HCT116 (cell line): ENCODE measurements around the gene SLC4A2. TPM values are rescaled to one million over a fixed set of nuclear protein-coding genes. Genes with fewer than 3 reads are reported as not detected.

Source experiments
- ATAC-seq: fragments of 200-7000 bp; cut with Tn5 transposase; 2 replicates; pipeline ENCODE4 v1.9.1; 2020; ENCODE audit warnings: mild to moderate bottlenecking, moderate library complexity
- BruUV-seq: library from RNA; stranded (reverse); fragments of 400-500 nt; replicated peaks from 2 replicates; lab custom pipeline; 2021; lab: Mats Ljungman, UMichigan
- CTCF ChIA-PET: fragments of 300-600 bp; sonication (Branson Sonifier 250); formaldehyde crosslinking; loops from one replicate; lab custom pipeline; 2021; ENCODE audit warnings: antibody characterized with exemption; lab: Charles Lee
- POLR2A ChIA-PET: fragments of 300-600, 350-600 bp; sonication (Branson Sonifier 250); formaldehyde crosslinking; loops from one replicate; lab custom pipeline; 2021; ENCODE audit warnings: antibody characterized with exemption; lab: Charles Lee
- RAD21 ChIA-PET, 2 experiments: fragments of 300-600 bp; sonication (Branson Sonifier 250); formaldehyde crosslinking; loops; one replicate each; lab custom pipeline; 2023; ENCODE audit warnings: low total read pairs in 2 of 2; ENCODE audit not compliant: uncharacterized antibody in 2 of 2, unreplicated experiment in 2 of 2, low non-redundant PET in 1 of 2; lab: Charles Lee
- DNase-seq: peaks from one replicate; pipeline ENCODE4 v3.0.0-alpha.2; 2010; ENCODE audit warnings: low read depth, low spot score
- H2AFZ ChIP-seq: fragments of 200-600 bp; shearing (Covaris generic), sonication (generic); 2 replicates; pipeline ENCODE4 v1.6.1; 2017; ENCODE audit warnings: low read depth, mixed run types, mixed read lengths, antibody characterized with exemption, low read length; ENCODE audit not compliant: poor library complexity, severe bottlenecking
- H3K27ac ChIP-seq: 2 replicates; pipeline ENCODE4 v1.5.1; 2012; ENCODE audit warnings: low read depth, low read length
- H3K27me3 ChIP-seq: fragments of 200-600 bp; sonication (generic); 2 replicates; pipeline ENCODE4 v1.6.1; 2016; ENCODE audit warnings: mixed run types, low read length, mixed read lengths; ENCODE audit not compliant: insufficient read depth
- H3K36me3 ChIP-seq, 2 experiments: fragments of 200-500 bp in 1 of 2; fragments of 200-600 bp in 1 of 2; sonication (Bioruptor generic) in 1 of 2; sonication (generic) in 1 of 2; 2 replicates each; pipeline versions ENCODE4 v1.5.1 to v1.6.1; 2014 to 2016; ENCODE audit warnings: low read length in 2 of 2, inconsistent platforms in 1 of 2, mixed read lengths in 1 of 2, mixed run types in 1 of 2; ENCODE audit not compliant: insufficient read depth in 2 of 2, control insufficient read depth in 1 of 2
- H3K4me1 ChIP-seq, 2 experiments: fragments of 200-600 bp in 1 of 2; sonication (generic) in 1 of 2; 2 replicates each; pipeline versions ENCODE4 v1.5.1 to v1.6.1; 2012 to 2017; ENCODE audit warnings: low read length in 2 of 2, inconsistent platforms in 1 of 2, mild to moderate bottlenecking in 1 of 2, mixed read lengths in 1 of 2, mixed run types in 1 of 2, moderate library complexity in 1 of 2; ENCODE audit not compliant: insufficient read depth in 2 of 2, control insufficient read depth in 1 of 2
- H3K4me2 ChIP-seq: fragments of 200-600 bp; sonication (generic); 2 replicates; pipeline ENCODE4 v1.6.1; 2017; ENCODE audit warnings: mixed run types, low read length, mixed read lengths
- H3K4me3 ChIP-seq, 2 experiments: fragments of 200-600 bp in 1 of 2; sonication (generic) in 1 of 2; replicated peaks in 1 of 2; 2 replicates each; pipeline ENCODE4 v1.5.1; 2011 to 2016; ENCODE audit warnings: low read length in 2 of 2, control low read depth in 1 of 2, low read depth in 1 of 2, mild to moderate bottlenecking in 1 of 2, mixed read lengths in 1 of 2, mixed run types in 1 of 2
- H3K79me2 ChIP-seq: fragments of 200-600 bp; sonication (generic); 2 replicates; pipeline ENCODE4 v1.6.1; 2017; ENCODE audit warnings: mild to moderate bottlenecking, mixed run types, low read length, moderate library complexity, mixed read lengths; ENCODE audit not compliant: insufficient read depth
- H3K9ac ChIP-seq: fragments of 200-600 bp; sonication (generic); 2 replicates; pipeline ENCODE4 v1.6.1; 2016; ENCODE audit warnings: low read length, mixed read lengths
- H3K9me2 ChIP-seq: fragments of 200-600 bp; sonication (generic), shearing (Covaris generic); 2 replicates; pipeline ENCODE4 v1.6.1; 2017; ENCODE audit warnings: mixed run types, mild to moderate bottlenecking, moderate library complexity; ENCODE audit not compliant: insufficient read depth
- H3K9me3 ChIP-seq, 2 experiments: fragments of 200-500 bp in 1 of 2; fragments of 200-600 bp in 1 of 2; sonication (Bioruptor generic) in 1 of 2; sonication (generic) in 1 of 2; 2 replicates each; pipeline ENCODE4 v1.6.1; 2014 to 2017; ENCODE audit warnings: low read length in 2 of 2, mixed read lengths in 2 of 2, inconsistent platforms in 1 of 2, low read depth in 1 of 2, mild to moderate bottlenecking in 1 of 2, mixed run types in 1 of 2, moderate library complexity in 1 of 2; ENCODE audit not compliant: control insufficient read depth in 1 of 2, insufficient read depth in 1 of 2
- H4K20me1 ChIP-seq: fragments of 200-600 bp; sonication (generic), shearing (Covaris generic); 2 replicates; pipeline ENCODE4 v1.6.1; 2017; ENCODE audit warnings: mixed run types, mild to moderate bottlenecking, moderate library complexity; ENCODE audit not compliant: insufficient read depth
- ATF3 ChIP-seq: IDR thresholded peaks from 2 replicates; pipeline ENCODE4 v1.6.1; 2012
- CBX3 ChIP-seq: IDR thresholded peaks from 2 replicates; pipeline ENCODE4 v1.6.1; 2012; ENCODE audit warnings: low read depth
- CEBPB ChIP-seq: IDR thresholded peaks from 2 replicates; pipeline ENCODE4 v1.6.1; 2012; ENCODE audit warnings: low read depth
- CTCF ChIP-seq, 3 experiments: fragments of 200-600 bp in 1 of 3; sonication (generic) in 1 of 3; IDR thresholded peaks in 2 of 3; conservative IDR thresholded peaks in 1 of 3; 2 replicates each; pipeline ENCODE4 v1.5.1; 2012 to 2017; ENCODE audit warnings: low read depth in 2 of 3, low read length in 2 of 3, antibody characterized with exemption in 1 of 3, borderline replicate concordance in 1 of 3, control low read depth in 1 of 3, mild to moderate bottlenecking in 1 of 3, mixed read lengths in 1 of 3, mixed run types in 1 of 3, moderate library complexity in 1 of 3; ENCODE audit not compliant: insufficient read depth in 1 of 3
- ELF1 ChIP-seq: IDR thresholded peaks from 2 replicates; pipeline ENCODE4 v1.6.1; 2012; ENCODE audit warnings: low read depth, borderline replicate concordance
- EZH2 ChIP-seq: fragments of 200-600 bp; sonication (generic); IDR thresholded peaks from 2 replicates; pipeline ENCODE4 v1.6.1; 2017; ENCODE audit warnings: antibody characterized with exemption, mixed run types
- EZH2phosphoT487 ChIP-seq: fragments of 200-600 bp; IDR thresholded peaks from 2 replicates; pipeline ENCODE4 v1.6.1; 2018; ENCODE audit warnings: antibody characterized with exemption, borderline replicate concordance
- FOSL1 ChIP-seq: IDR thresholded peaks from 2 replicates; pipeline ENCODE4 v1.6.1; 2012; ENCODE audit warnings: low read depth
- JUND ChIP-seq: IDR thresholded peaks from 2 replicates; pipeline ENCODE4 v1.6.1; 2012
- POLR2A ChIP-seq: IDR thresholded peaks from 2 replicates; pipeline ENCODE4 v1.7.0; 2011; ENCODE audit warnings: borderline replicate concordance; ENCODE audit not compliant: insufficient read depth, insufficient read length; ENCODE audit errors: extremely low read depth
- POLR2AphosphoS5 ChIP-seq: IDR thresholded peaks from 2 replicates; pipeline ENCODE4 v1.6.1; 2011; ENCODE audit warnings: mild to moderate bottlenecking, low read depth, low read length, moderate library complexity
- RAD21 ChIP-seq: IDR thresholded peaks from 2 replicates; pipeline ENCODE4 v1.6.1; 2012; ENCODE audit warnings: low read depth, mild to moderate bottlenecking
- REST ChIP-seq: IDR thresholded peaks from 2 replicates; pipeline ENCODE4 v1.6.1; 2012; ENCODE audit warnings: low read depth
- SIN3A ChIP-seq: IDR thresholded peaks from 2 replicates; pipeline ENCODE4 v1.6.1; 2012; ENCODE audit warnings: low read depth
- SP1 ChIP-seq: IDR thresholded peaks from 2 replicates; pipeline ENCODE4 v1.6.1; 2012; ENCODE audit warnings: low read depth
- SRF ChIP-seq: IDR thresholded peaks from 2 replicates; pipeline ENCODE4 v1.6.1; 2012; ENCODE audit warnings: low read depth
- TCF7L2 ChIP-seq: IDR thresholded peaks from 2 replicates; pipeline ENCODE4 v1.7.0; 2011; ENCODE audit warnings: borderline replicate concordance, inconsistent platforms; ENCODE audit not compliant: insufficient read depth, insufficient read length; ENCODE audit errors: extremely low read depth
- ZBTB33 ChIP-seq: IDR thresholded peaks from 2 replicates; pipeline ENCODE4 v1.6.1; 2011; ENCODE audit warnings: mild to moderate bottlenecking, low read length, moderate library complexity; ENCODE audit not compliant: insufficient replicate concordance; ENCODE audit errors: extremely low read depth
- ZFX ChIP-seq: fragments of 450-650 bp; IDR thresholded peaks from 2 replicates; pipeline ENCODE4 v1.6.1; 2017
- ZNF274 ChIP-seq: fragments of 200-500 bp; sonication (Bioruptor generic); IDR thresholded peaks from 2 replicates; pipeline ENCODE4 v1.6.1; 2014; ENCODE audit warnings: mild to moderate bottlenecking, low read depth, low read length, inconsistent platforms
- intact Hi-C: fragments of 100-400 bp; cut with micrococcal nuclease; formaldehyde crosslinking; loops from 2 replicates; pipeline ENCODE4 v1.10.0; 2022
- total RNA-seq: library from RNA; stranded (reverse); gene quantifications from one replicate; pipeline ENCODE4 v1.2.1, GENCODE V29; 2021; ENCODE audit not compliant: unreplicated experiment

Gene SLC4A2
- total RNA-seq, 1 experiment from 2014 or later, result 240 TPM

- Histone ChIP-seq H4K20me1 (no peaks in the 10 kb centered on the region), H3K4me3 (peak overlapping the region; percentile 81 to 90), H3K4me1 (peaks cover 25 to 48% of the 10 kb centered on the region in 2 experiments), H3K36me3 (no peaks in the 10 kb centered on the region), H3K9me2 (no peaks in the 10 kb centered on the region), H3K79me2 (peaks cover 33% of the 10 kb centered on the region), H3K9me3 (no peaks in the 10 kb centered on the region), H3K27me3 (no peaks in the 10 kb centered on the region), H3K27ac (peak overlapping the region; percentile 87), H2AFZ (no peak overlapping the region), H3K4me2 (peak overlapping the region; percentile 95), H3K9ac (peak overlapping the region; percentile 91)
- POLR2A ChIA-PET, result no interaction called here
- peak; percentile 75 for ATAC-seq
- peak; percentile 99 for DNase-seq
- CTCF ChIA-PET, result no interaction called here
- intact Hi-C loops, result loop anchor here (1.0 kb wide), 1 partner anchor 30 kb away; the partner anchor contains the start of gene ABCB8
- BruUV-seq, result TSS peak; percentile 34
- RAD21 ChIA-PET, result interaction anchor here in 1 of 2 experiments (1.3 kb wide), 1 partner anchor 30 kb away, joined by 5 read pairs; the partner anchor contains the start of gene ABCB8
- TF ChIP-seq POLR2AphosphoS5, result peak; percentile 65
- no peak for TF ChIP-seq SP1
- no peak for TF ChIP-seq ATF3
- TF ChIP-seq REST, result no peak
- TF ChIP-seq SIN3A, result no peak
- no peak for TF ChIP-seq FOSL1
- TF ChIP-seq ELF1, result no peak
- TF ChIP-seq ZBTB33, result no peak
- no peak for TF ChIP-seq JUND
- TF ChIP-seq CTCF (IDR thresholded peaks at IDR 0.05 in 2 of 3, conservative IDR thresholded peaks at IDR 0.05 in 1 of 3; ENCODE audit: borderline replicate concordance in 1 of 3, insufficient read depth in 1 of 3, low read depth in 2 of 3, low read length in 2 of 3), result no peak
- TF ChIP-seq ZNF274, result no peak
- TF ChIP-seq CBX3, result no peak
- TF ChIP-seq SRF, result no peak
- no peak for TF ChIP-seq RAD21
- peak; percentile 71 for TF ChIP-seq POLR2A
- TF ChIP-seq EZH2, result no peak
- TF ChIP-seq ZFX, result peak; percentile 52; the same call in 1 of the 2 replicates
- no peak for TF ChIP-seq EZH2phosphoT487
- TF ChIP-seq CEBPB, result no peak
- peak; percentile 100 for TF ChIP-seq TCF7L2
These were observed 1.2 kb upstream of the SLC4A2 start for GRCh38 chr7:151057989-151058780.
